ENCODE results near the gene OR2C1. TPM values are rescaled to one million over a fixed set of nuclear protein-coding genes. Genes with fewer than 3 reads are reported as not detected.

The OR2C1 gene
- total RNA-seq = not detected

DNA sequence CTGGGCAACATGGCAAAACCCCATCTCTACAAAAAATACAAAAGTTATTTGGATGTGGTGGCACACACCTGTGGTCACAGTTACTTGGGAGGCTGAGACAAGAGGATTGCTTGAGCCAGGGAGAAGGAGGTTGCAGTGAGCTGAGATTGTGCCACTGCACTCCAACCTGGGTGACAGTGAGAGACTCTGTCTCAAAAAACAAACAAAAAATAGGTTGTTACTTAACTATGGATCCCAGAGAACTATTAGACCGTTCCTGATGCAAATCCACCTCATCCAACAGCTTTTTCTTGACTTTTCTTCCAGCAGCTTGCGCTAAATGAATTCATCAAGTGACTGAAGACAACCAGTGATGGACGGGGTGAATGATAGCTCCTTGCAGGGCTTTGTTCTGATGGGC is at the start of gene OR2C1:
Gene OR2C1 (plus strand): TSS at position 301 of the 400 bp plus-strand sequence. CDS start 52 bp downstream, at position 353.
- H3K4me1 Mint-ChIP-seq (ENCODE audit: low read depth) = no peaks in the 10 kb centered on the region
- H3K4me3 Mint-ChIP-seq = no peak within 1 kb of the TSS
- DNase-seq (no peak), ATAC-seq (replicated peaks in 1 of 2) (no peak)
- H3K36me3 Mint-ChIP-seq (ENCODE audit: insufficient read depth in 2 of 2) = peaks cover 5 to 6% of the 10 kb centered on the region in 2 donors
- H3K27me3 Mint-ChIP-seq (ENCODE audit: low read depth) = peaks cover 7% of the 10 kb centered on the region
- no peak within 1 kb of the TSS for H3K27ac Mint-ChIP-seq
- H3K9me3 Mint-ChIP-seq = peaks cover 7 to 10% of the 10 kb centered on the region in 2 donors

DNA sequence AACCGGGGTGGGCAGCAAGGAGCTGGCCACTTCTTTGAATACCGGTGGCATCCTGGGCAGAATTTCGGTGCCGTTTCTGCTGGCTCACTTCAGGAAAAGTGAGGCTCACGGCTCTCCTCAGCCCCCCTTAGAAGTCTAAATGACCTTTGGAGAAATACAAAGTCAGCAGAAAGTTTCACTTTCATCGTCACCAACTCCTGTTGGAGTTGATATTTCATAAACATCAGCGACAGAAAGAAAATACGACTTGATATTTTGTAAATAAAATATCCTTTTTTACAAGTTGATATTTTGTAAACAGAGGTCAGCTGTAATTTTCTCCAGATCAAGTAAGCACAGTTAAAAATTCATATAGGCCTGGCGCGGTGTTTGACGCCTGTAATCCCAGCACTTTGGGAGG is 49.6 kb upstream of the OR2C1 start:
- no peak for DNase-seq
- H3K36me3 Mint-ChIP-seq (ENCODE audit: insufficient read depth in 2 of 2) = peaks cover 35 to 68% of the 10 kb centered on the region in 2 donors
- H3K9me3 Mint-ChIP-seq = peaks cover 15 to 25% of the 10 kb centered on the region in 2 donors
- peaks cover 21% of the 10 kb centered on the region for H3K4me1 Mint-ChIP-seq (ENCODE audit: low read depth)
- H3K27ac Mint-ChIP-seq = peak overlapping the region; percentile 60
- H3K27me3 Mint-ChIP-seq (ENCODE audit: low read depth) = no peaks in the 10 kb centered on the region
- ATAC-seq (replicated peaks in 1 of 2) = no peak
- peak overlapping the region; percentile 82 to 91 for H3K4me3 Mint-ChIP-seq

DNA sequence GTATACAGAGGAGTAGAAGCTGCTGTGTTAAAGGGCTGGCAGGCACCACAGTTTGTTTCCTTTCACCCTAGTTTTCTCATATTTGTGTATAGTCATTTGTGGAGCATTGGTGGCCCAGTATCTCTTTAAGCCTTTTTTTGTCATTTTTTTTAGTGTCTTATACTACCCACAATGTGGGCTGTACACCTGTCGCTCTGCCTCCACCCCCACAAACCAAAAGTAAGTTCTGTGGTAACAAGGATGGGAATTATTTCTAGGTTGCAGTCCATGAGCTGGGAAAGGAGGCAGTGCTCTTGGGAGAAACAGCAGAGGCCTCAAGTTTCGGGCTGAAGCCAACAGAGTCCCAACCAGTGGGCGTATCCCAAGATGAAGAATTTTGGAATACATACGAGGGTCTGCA is 44.2 kb upstream of the OR2C1 start:
- Mint-ChIP-seq H3K27ac (no peak overlapping the region), H3K9me3 (peaks cover 22 to 46% of the 10 kb centered on the region in 2 donors), H3K4me1 (ENCODE audit: low read depth) (peaks cover 5% of the 10 kb centered on the region), H3K27me3 (ENCODE audit: low read depth) (no peaks in the 10 kb centered on the region), H3K4me3 (no peak overlapping the region), H3K36me3 (ENCODE audit: insufficient read depth in 2 of 2) (peaks cover 58 to 89% of the 10 kb centered on the region in 2 donors)
- DNase-seq (no peak), ATAC-seq (replicated peaks in 1 of 2) (no peak)

DNA sequence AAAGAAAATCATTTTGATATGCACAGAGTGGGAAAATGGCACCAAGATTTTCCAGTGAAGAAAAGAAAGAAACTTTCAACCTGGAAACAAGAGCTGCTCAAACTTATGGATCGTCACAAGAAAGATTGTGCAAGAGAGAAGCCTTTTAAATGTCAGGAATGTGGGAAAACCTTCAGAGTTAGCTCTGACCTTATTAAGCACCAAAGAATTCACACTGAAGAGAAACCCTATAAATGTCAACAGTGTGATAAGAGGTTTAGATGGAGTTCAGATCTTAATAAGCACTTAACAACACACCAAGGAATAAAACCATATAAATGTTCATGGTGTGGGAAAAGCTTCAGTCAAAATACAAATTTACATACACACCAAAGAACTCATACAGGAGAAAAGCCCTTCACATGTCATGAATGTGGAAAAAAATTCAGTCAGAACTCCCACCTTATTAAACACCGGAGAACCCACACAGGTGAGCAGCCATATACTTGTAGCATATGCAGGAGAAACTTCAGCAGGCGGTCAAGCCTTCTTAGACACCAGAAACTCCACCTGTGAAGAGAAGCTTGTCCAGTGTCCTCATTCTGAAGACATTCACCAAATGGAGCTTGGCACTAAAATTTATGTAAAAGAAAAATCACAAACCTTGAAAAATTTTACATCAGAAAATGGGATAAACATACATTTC is 38.2 kb upstream of the OR2C1 start:
- peaks cover 70 to 77% of the 10 kb centered on the region in 2 donors for H3K36me3 Mint-ChIP-seq (ENCODE audit: insufficient read depth in 2 of 2)
- H3K4me1 Mint-ChIP-seq (ENCODE audit: low read depth) = no peaks in the 10 kb centered on the region
- H3K4me3 Mint-ChIP-seq = no peak overlapping the region
- H3K27me3 Mint-ChIP-seq (ENCODE audit: low read depth) = no peaks in the 10 kb centered on the region
- no peak for DNase-seq
- no peak for ATAC-seq (replicated peaks in 1 of 2)
- H3K27ac Mint-ChIP-seq = no peak overlapping the region
- peaks cover 33 to 64% of the 10 kb centered on the region in 2 donors for H3K9me3 Mint-ChIP-seq

DNA sequence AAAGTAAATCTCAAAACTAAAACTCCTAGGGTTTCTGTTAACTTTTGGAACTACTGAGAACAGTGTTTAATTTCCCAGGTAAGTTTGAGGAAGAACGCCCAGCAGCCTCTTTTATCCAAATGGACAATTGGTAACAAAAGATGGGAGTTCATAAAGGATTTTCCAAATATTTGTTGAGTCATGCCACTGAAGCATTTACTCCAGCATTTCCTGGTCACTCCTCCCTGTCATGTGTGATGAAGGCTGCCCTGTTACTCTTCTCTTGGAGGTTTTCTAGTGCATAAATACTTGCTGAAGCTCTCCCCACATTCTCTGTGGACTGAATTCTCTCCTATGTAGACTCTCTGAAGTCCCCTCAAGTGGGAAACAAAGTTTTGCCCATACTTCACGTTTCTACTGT is 33.9 kb upstream of the OR2C1 start:
- Mint-ChIP-seq H3K9me3 (peaks cover 27 to 42% of the 10 kb centered on the region in 2 donors), H3K27me3 (ENCODE audit: low read depth) (no peaks in the 10 kb centered on the region), H3K4me1 (ENCODE audit: low read depth) (no peaks in the 10 kb centered on the region), H3K27ac (no peak overlapping the region), H3K36me3 (ENCODE audit: insufficient read depth in 2 of 2) (peaks cover 43 to 44% of the 10 kb centered on the region in 2 donors), H3K4me3 (no peak overlapping the region)
- no peak for DNase-seq
- ATAC-seq (replicated peaks in 1 of 2) = no peak

DNA sequence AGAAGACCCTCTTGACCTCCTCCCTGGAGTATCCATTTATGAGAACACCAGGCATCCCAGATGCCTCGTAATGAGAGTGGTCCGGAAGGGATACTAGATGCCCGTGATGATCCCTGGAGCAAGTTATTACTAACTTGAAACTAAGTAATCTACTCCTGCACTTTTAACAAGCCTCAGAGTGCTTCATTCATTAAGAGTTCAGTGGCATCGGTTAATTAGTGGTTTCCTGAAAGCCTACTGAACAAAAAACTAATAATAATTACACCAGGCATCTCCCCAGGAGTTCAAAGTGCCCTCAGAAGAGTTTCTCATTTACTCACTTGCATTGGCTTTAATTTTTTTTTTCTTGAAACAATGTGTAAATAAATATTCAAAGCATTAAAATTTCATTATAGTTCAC is 28.2 kb upstream of the OR2C1 start:
- ATAC-seq (replicated peaks in 1 of 2) (no peak), DNase-seq (no peak)
- H3K4me3 Mint-ChIP-seq = no peak overlapping the region
- peaks cover 8 to 17% of the 10 kb centered on the region in 2 donors for H3K9me3 Mint-ChIP-seq
- peaks cover 6 to 7% of the 10 kb centered on the region in 2 donors for H3K36me3 Mint-ChIP-seq (ENCODE audit: insufficient read depth in 2 of 2)
- no peaks in the 10 kb centered on the region for H3K27me3 Mint-ChIP-seq (ENCODE audit: low read depth)
- H3K4me1 Mint-ChIP-seq (ENCODE audit: low read depth) = no peaks in the 10 kb centered on the region
- no peak overlapping the region for H3K27ac Mint-ChIP-seq

DNA sequence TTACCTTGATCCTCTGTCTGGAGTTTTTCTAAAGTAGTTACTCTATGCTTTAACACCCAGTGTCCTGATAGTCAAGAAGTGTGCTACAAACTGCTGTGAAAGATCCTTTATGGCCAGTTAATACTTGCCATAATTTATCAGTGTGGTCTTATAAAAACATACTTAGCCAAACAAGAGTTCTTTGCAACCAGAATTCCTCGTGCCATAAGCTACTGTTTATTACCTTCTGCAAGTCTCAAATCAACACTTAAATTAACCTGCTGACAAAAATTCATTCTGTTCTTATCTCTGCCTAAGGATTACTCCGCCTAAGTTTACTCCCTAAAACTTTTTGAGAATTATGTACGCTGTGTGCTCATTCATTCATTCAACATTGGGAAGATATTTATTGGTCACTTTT is 27.6 kb upstream of the OR2C1 start:
- H3K36me3 Mint-ChIP-seq (ENCODE audit: insufficient read depth in 2 of 2) = peaks cover 1 to 7% of the 10 kb centered on the region in 2 donors
- no peaks in the 10 kb centered on the region for H3K27me3 Mint-ChIP-seq (ENCODE audit: low read depth)
- H3K9me3 Mint-ChIP-seq = peaks cover 3 to 15% of the 10 kb centered on the region in 2 donors
- DNase-seq (no peak), ATAC-seq (replicated peaks in 1 of 2) (no peak)
- H3K4me1 Mint-ChIP-seq (ENCODE audit: low read depth) = no peaks in the 10 kb centered on the region
- H3K27ac Mint-ChIP-seq = no peak overlapping the region
- no peak overlapping the region for H3K4me3 Mint-ChIP-seq

DNA sequence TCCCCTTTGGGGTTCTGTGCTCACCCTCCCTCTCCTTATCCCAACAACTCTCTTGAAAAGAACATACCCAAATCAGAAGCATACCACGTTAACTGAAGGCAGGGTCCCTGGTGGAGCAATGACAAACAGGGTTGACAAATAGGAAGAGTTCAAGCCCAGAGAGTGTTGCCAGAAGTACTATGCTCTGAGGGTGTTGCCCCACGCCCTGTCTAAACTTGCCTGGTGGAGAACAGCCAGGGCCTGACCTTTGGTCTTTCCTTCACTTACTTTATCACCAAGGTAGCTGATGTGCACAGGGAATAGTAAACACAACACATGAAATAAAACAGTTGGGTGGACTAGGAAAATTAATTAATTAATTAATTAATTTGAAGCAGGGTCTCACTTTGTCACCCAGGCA is 27.0 kb upstream of the OR2C1 start:
- no peaks in the 10 kb centered on the region for H3K4me1 Mint-ChIP-seq (ENCODE audit: low read depth)
- peaks cover 3 to 16% of the 10 kb centered on the region in 2 donors for H3K9me3 Mint-ChIP-seq
- ATAC-seq (replicated peaks in 1 of 2) = no peak
- peaks cover 0 to 6% of the 10 kb centered on the region in 2 donors for H3K36me3 Mint-ChIP-seq (ENCODE audit: insufficient read depth in 2 of 2)
- H3K27ac Mint-ChIP-seq = no peak overlapping the region
- no peak overlapping the region for H3K4me3 Mint-ChIP-seq
- no peak for DNase-seq
- no peaks in the 10 kb centered on the region for H3K27me3 Mint-ChIP-seq (ENCODE audit: low read depth)

DNA sequence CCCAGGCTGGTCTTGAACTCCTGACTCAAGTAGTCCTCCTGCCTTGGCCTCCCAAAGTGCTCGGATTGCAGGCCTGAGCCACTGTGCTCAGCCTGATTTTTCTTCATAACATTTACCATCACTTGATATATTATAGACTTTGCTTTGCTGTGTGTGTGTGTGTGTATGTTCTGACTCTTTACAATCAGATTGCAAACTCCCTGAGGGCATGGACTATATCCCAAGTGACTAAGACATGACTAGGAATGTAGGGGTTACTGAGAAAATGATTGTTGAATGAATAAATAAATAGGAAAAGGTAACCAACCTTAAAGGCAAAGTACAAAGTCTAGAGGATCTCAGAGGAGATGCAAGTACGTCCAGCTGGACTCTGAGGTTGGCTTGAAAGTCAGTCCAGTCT is 9.6 kb upstream of the OR2C1 start:
- no peaks in the 10 kb centered on the region for H3K4me1 Mint-ChIP-seq (ENCODE audit: low read depth)
- H3K4me3 Mint-ChIP-seq = no peak overlapping the region
- no peaks in the 10 kb centered on the region for H3K36me3 Mint-ChIP-seq (ENCODE audit: insufficient read depth in 2 of 2)
- H3K9me3 Mint-ChIP-seq = peaks cover 0 to 1% of the 10 kb centered on the region in 2 donors
- DNase-seq = no peak
- H3K27me3 Mint-ChIP-seq (ENCODE audit: low read depth) = no peaks in the 10 kb centered on the region
- no peak for ATAC-seq (replicated peaks in 1 of 2)
- H3K27ac Mint-ChIP-seq = no peak overlapping the region

DNA sequence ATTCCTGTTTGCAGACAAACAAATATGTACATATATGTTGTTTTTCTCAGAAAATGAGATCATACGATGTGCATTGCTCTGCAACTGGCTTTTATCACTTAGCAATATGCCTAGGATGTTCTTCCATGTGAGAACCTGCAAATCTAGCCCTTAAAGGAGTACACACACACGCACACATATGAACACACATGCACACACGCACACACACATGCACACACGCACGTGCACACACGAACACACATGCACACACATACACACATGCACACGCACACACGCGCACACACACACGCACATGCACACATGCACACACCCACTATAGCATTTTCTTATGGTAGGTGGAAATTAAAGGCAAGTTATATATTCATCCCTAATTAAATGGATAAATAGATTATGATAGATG is 8.1 kb upstream of the OR2C1 start:
- DNase-seq (no peak), ATAC-seq (replicated peaks in 1 of 2) (no peak)
- no peak overlapping the region for H3K27ac Mint-ChIP-seq
- H3K4me3 Mint-ChIP-seq = no peak overlapping the region
- H3K4me1 Mint-ChIP-seq (ENCODE audit: low read depth) = no peaks in the 10 kb centered on the region
- H3K36me3 Mint-ChIP-seq (ENCODE audit: insufficient read depth in 2 of 2) = no peaks in the 10 kb centered on the region
- H3K27me3 Mint-ChIP-seq (ENCODE audit: low read depth) = no peaks in the 10 kb centered on the region
- peaks cover 0 to 1% of the 10 kb centered on the region in 2 donors for H3K9me3 Mint-ChIP-seq

DNA sequence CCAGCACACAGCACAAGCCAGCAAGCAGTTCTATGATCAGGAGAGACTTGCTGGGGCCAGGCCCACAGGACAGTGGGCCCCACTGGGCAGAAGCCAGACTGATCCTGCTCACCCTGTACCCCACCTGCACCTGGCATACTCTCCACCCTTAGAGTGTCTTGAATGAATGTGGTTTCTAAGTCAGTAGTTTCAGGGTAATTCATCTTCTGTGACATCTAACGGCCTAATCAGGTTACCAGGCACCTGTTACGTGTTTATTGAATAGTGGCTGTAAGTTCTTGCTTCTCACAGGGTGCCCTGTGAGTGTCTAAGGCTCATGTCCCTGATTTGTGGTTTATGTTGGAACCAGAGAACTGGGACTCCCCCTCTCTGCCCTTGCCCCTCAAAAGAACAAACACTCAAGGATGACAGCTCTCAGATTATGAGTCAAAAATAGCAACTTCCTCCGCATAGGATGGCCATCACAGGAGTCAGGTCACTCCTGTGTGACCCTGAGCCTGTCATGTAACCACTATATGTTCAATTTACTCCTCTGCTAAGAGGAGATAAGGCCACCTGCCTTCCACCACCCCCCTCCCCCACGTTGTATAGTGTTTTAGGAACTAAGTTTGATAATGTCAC is 7.0 kb upstream of the OR2C1 start:
- ATAC-seq (replicated peaks in 1 of 2) (no peak), DNase-seq (no peak)
- Mint-ChIP-seq H3K36me3 (ENCODE audit: insufficient read depth in 2 of 2) (no peaks in the 10 kb centered on the region), H3K4me3 (no peak overlapping the region), H3K4me1 (ENCODE audit: low read depth) (no peaks in the 10 kb centered on the region), H3K27ac (no peak overlapping the region), H3K9me3 (peaks cover 0 to 2% of the 10 kb centered on the region in 2 donors), H3K27me3 (ENCODE audit: low read depth) (no peaks in the 10 kb centered on the region)

DNA sequence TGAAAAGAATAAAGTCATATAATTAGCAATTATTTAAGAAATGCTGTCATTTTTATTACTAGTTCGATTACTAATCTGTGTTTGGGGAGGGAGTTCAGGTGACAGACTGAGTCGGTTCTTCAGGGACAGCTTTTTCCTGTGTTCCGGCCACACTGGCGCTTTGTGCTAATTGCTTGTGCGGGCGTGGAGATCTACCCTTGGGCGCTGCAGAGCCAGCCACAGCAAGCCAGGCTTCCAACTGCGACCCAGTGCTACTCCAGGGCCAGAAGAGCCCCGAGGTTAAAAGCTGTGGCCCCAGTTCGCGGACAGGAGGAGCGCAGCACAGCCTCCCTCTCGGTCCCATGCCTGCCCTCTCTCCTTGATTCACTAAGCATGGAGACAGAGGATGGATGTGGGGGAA is 6.5 kb upstream of the OR2C1 start:
- H3K4me3 Mint-ChIP-seq = no peak overlapping the region
- no peak overlapping the region for H3K27ac Mint-ChIP-seq
- ATAC-seq (replicated peaks in 1 of 2) = no peak
- H3K9me3 Mint-ChIP-seq = peaks cover 0 to 2% of the 10 kb centered on the region in 2 donors
- H3K27me3 Mint-ChIP-seq (ENCODE audit: low read depth) = no peaks in the 10 kb centered on the region
- no peak for DNase-seq
- no peaks in the 10 kb centered on the region for H3K36me3 Mint-ChIP-seq (ENCODE audit: insufficient read depth in 2 of 2)
- no peaks in the 10 kb centered on the region for H3K4me1 Mint-ChIP-seq (ENCODE audit: low read depth)

DNA sequence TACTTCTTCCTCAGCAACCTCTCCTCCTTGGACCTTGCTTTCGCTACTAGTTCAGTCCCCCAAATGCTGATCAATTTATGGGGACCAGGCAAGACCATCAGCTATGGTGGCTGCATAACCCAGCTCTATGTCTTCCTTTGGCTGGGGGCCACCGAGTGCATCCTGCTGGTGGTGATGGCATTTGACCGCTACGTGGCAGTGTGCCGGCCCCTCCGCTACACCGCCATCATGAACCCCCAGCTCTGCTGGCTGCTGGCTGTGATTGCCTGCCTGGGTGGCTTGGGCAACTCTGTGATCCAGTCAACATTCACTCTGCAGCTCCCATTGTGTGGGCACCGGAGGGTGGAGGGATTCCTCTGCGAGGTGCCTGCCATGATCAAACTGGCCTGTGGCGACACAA is 429 bp downstream of the OR2C1 start:
- H3K27me3 Mint-ChIP-seq (ENCODE audit: low read depth) = peaks cover 9% of the 10 kb centered on the region
- no peak overlapping the region for H3K27ac Mint-ChIP-seq
- H3K4me3 Mint-ChIP-seq = no peak overlapping the region
- no peak for DNase-seq
- peaks cover 5 to 7% of the 10 kb centered on the region in 2 donors for H3K36me3 Mint-ChIP-seq (ENCODE audit: insufficient read depth in 2 of 2)
- no peak for ATAC-seq (replicated peaks in 1 of 2)
- peaks cover 9 to 10% of the 10 kb centered on the region in 2 donors for H3K9me3 Mint-ChIP-seq
- H3K4me1 Mint-ChIP-seq (ENCODE audit: low read depth) = no peaks in the 10 kb centered on the region

DNA sequence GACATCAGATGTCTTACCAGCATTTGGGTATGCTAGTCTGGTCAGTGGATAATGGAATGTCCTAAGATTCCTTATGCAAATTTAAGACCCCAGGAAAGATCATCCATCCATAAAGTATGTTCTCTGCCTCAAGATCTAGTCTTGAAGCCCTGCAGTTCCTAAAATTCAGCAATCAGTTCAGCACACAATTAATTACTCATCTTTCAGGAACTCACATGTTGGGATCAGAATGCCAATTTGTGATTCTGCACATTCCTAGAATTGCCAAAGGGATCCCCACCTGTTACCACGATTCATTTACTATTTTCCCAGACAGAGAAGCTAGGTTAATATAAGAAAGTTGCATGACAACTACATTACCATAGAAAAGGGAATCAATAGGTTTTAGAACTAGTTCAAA is 3.2 kb downstream of the OR2C1 start:
- ATAC-seq (replicated peaks in 1 of 2) = no peak
- H3K36me3 Mint-ChIP-seq (ENCODE audit: insufficient read depth in 2 of 2) = peaks cover 5 to 7% of the 10 kb centered on the region in 2 donors
- no peaks in the 10 kb centered on the region for H3K4me1 Mint-ChIP-seq (ENCODE audit: low read depth)
- no peak for DNase-seq
- no peak overlapping the region for H3K27ac Mint-ChIP-seq
- peaks cover 9% of the 10 kb centered on the region for H3K27me3 Mint-ChIP-seq (ENCODE audit: low read depth)
- peaks cover 9% of the 10 kb centered on the region in 2 donors for H3K9me3 Mint-ChIP-seq
- no peak overlapping the region for H3K4me3 Mint-ChIP-seq
